Testis (tissue), 3 donors: ENCODE measurements around the gene PCNX4. TPM values are rescaled to one million over a fixed set of nuclear protein-coding genes. Genes with fewer than 3 reads are reported as not detected.

Experiments
- DNase-seq: peaks from one replicate; pipeline ENCODE4 v3.0.0-alpha.2; 2019
- H3K27ac ChIP-seq, 2 donors: fragments of 200-600 bp; sonication (generic); one replicate each; pipeline ENCODE4 v1.5.1; 2019
- H3K27me3 ChIP-seq: fragments of 200-600 bp; sonication (generic); one replicate; pipeline ENCODE4 v1.5.1; 2019
- H3K36me3 ChIP-seq: fragments of 200-600 bp; sonication (generic); one replicate; pipeline ENCODE4 v1.5.1; 2017; ENCODE audit warnings: low read depth; ENCODE audit errors: missing control alignments
- H3K4me1 ChIP-seq: fragments of 200-600 bp; sonication (generic); one replicate; pipeline ENCODE4 v1.5.1; 2019
- H3K4me3 ChIP-seq, 2 donors: fragments of 200-600 bp; sonication (generic); one replicate each; pipeline ENCODE4 v1.5.1; 2017 to 2019
- H3K9me3 ChIP-seq: fragments of 200-600 bp; sonication (generic); one replicate; pipeline ENCODE4 v1.5.1; 2017
- POLR2A ChIP-seq: fragments of 450-650 bp; IDR thresholded peaks from one replicate; pipeline ENCODE4 v1.6.1; 2017; ENCODE audit warnings: antibody characterized with exemption, mild to moderate bottlenecking, moderate library complexity
- WGBS, 2 donors: methylation state at CpG; one replicate each; pipeline ENCODE4 v1.1.5; 2018; 5-methylcytosine and 5-hydroxymethylcytosine counted together
- intact Hi-C: fragments of 100-400 bp; cut with DNase I; formaldehyde crosslinking; loops from one replicate; pipeline ENCODE4 v1.15.1; 2023; ENCODE audit warnings: low total_unique reads
- polyA plus RNA-seq: library from polyadenylated mRNA; stranded (reverse); fragments of 350-450 nt; fragmentation: Illumina TruSeq; extraction: RNeasy Lipid Tissue Mini Kit (QIAGEN cat#74804); gene quantifications from one replicate; pipeline ENCODE4 v1.2.3, GENCODE V29; 2014; ENCODE audit warnings: low read depth, low replicate concordance; ENCODE audit not compliant: insufficient read depth
- total RNA-seq, 2 donors: library from RNA; depleted of rRNA; stranded (reverse); fragments of >200 nt; gene quantifications; one replicate each; pipeline ENCODE4 v1.2.3, GENCODE V29; 2016
- TF ChIP-seq, protein P1 (sequence below), 3 experiments: fragments of 450-650 bp in 2 of 3; fragments of 200-600 bp in 1 of 3; sonication (generic) in 1 of 3; IDR thresholded peaks; one replicate each; pipeline ENCODE4 v1.5.1; 2016 to 2019; ENCODE audit warnings: antibody characterized with exemption in 3 of 3, mild to moderate bottlenecking in 2 of 3, moderate library complexity in 1 of 3

PCNX4 gene
- total and polyA plus RNA-seq, 3 donors from 2014 or later: 42.3 to 133 (median 118) TPM

- H3K36me3 ChIP-seq: no peaks in the 10 kb centered on the region
Measured at GRCh38 chr14:60179431-60179869, 87.7 kb downstream of the PCNX4 start.

GRCh38 chr14:60183138-60183537 lies 91.4 kb downstream of the PCNX4 start:
- intact Hi-C loops: loop anchor here (10.0 kb wide), 1 partner anchor 118 kb away; no protein-coding TSS in a partner anchor
- H3K9me3 ChIP-seq: no peaks in the 10 kb centered on the region
- TF ChIP-seq, protein P1, sequence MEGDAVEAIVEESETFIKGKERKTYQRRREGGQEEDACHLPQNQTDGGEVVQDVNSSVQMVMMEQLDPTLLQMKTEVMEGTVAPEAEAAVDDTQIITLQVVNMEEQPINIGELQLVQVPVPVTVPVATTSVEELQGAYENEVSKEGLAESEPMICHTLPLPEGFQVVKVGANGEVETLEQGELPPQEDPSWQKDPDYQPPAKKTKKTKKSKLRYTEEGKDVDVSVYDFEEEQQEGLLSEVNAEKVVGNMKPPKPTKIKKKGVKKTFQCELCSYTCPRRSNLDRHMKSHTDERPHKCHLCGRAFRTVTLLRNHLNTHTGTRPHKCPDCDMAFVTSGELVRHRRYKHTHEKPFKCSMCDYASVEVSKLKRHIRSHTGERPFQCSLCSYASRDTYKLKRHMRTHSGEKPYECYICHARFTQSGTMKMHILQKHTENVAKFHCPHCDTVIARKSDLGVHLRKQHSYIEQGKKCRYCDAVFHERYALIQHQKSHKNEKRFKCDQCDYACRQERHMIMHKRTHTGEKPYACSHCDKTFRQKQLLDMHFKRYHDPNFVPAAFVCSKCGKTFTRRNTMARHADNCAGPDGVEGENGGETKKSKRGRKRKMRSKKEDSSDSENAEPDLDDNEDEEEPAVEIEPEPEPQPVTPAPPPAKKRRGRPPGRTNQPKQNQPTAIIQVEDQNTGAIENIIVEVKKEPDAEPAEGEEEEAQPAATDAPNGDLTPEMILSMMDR (IDR thresholded peaks at IDR 0.05): no peak
- TF ChIP-seq POLR2A: no peak
- H3K27ac ChIP-seq: no peak overlapping the region
- DNase-seq: no peak
- WGBS, 2 donors: 84 to 96% methylated on average over 3 of the region's 3 CpGs
- no peak overlapping the region for H3K4me3 ChIP-seq
- H3K4me1 ChIP-seq: no peaks in the 10 kb centered on the region
- H3K27me3 ChIP-seq: no peaks in the 10 kb centered on the region
- H3K36me3 ChIP-seq: no peaks in the 10 kb centered on the region

More at GRCh38 chr14:60179431-60179869, 87.7 kb downstream of the PCNX4 start:
- intact Hi-C loops: no loop called here
- Histone ChIP-seq H3K27me3 (no peaks in the 10 kb centered on the region), H3K4me3 (no peak overlapping the region), H3K9me3 (no peaks in the 10 kb centered on the region), H3K27ac (no peak overlapping the region), H3K4me1 (no peaks in the 10 kb centered on the region)
- DNase-seq: no peak
- TF ChIP-seq POLR2A: no peak
- TF ChIP-seq, protein P1 (IDR thresholded peaks at IDR 0.05): no peak
- WGBS, 2 donors: 82 to 85% methylated on average over 3 of the region's 3 CpGs

DNA sequence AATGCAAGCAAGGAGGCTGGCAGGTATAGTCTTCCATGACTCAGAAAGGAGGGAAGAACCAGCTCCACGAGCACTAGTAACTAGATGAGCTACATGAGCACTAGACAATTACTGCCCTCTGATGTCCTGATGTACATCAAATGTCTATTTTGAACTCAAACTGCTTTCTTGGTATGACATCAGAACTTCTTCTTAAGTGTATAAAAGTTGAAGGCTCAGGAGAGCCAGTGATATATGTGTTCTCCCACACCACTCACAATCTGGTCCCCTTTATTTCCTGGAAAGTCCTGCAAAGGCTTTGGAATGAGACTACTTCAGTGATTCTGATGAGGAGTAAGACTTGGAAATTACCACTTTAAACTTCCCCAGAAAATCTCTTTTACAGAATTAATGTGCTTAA lies 92.0 kb downstream of the PCNX4 start:
- TF ChIP-seq POLR2A: no peak
- TF ChIP-seq, protein P1 (IDR thresholded peaks at IDR 0.05): no peak
- intact Hi-C loops: loop anchor here (10.0 kb wide), 1 partner anchor 119 kb away; no protein-coding TSS in a partner anchor
- Histone ChIP-seq H3K9me3 (no peaks in the 10 kb centered on the region), H3K27me3 (no peaks in the 10 kb centered on the region), H3K4me1 (no peaks in the 10 kb centered on the region), H3K36me3 (no peaks in the 10 kb centered on the region), H3K27ac (peak overlapping the region in 1 of 2 donors; percentile 53), H3K4me3 (no peak overlapping the region)
- no peak for DNase-seq
- WGBS, 2 donors: 31 to 37% methylated on average over 1 of the region's 1 CpG

- Histone ChIP-seq H3K4me3 (no peak overlapping the region), H3K27ac (peak overlapping the region in 1 of 2 donors; percentile 53), H3K9me3 (no peaks in the 10 kb centered on the region), H3K4me1 (no peaks in the 10 kb centered on the region), H3K27me3 (no peaks in the 10 kb centered on the region), H3K36me3 (no peaks in the 10 kb centered on the region)
- TF ChIP-seq, protein P1 (IDR thresholded peaks at IDR 0.05): peak; percentile 46 to 74 (median 73)
- no peak for TF ChIP-seq POLR2A
- 17% methylated on average over 5 of the region's 5 CpGs for WGBS, 2 donors
- no peak for DNase-seq
- intact Hi-C loops: loop anchor here (10.0 kb wide), 1 partner anchor 120 kb away; no protein-coding TSS in a partner anchor
Measured at GRCh38 chr14:60184146-60184904, 92.6 kb downstream of the PCNX4 start.
